Ovary (tissue), 9 donors: ENCODE results near the gene ERAL1. TPM values are rescaled to one million over a fixed set of nuclear protein-coding genes. Genes with fewer than 3 reads are reported as not detected.

Experiments
- DNase-seq, 5 donors: peaks; one replicate each; pipeline ENCODE4 v3.0.0-alpha.2; 2019 to 2020
- H3K27ac ChIP-seq, 2 donors: fragments of 200-600 bp; one replicate each; pipeline versions ENCODE4 v1.5.1 to v1.8.0; 2019 to 2022
- H3K27me3 ChIP-seq: fragments of 200-600 bp; one replicate; pipeline ENCODE4 v1.8.0; 2022
- H3K36me3 ChIP-seq: fragments of 200-600 bp; sonication (generic); one replicate; pipeline ENCODE4 v1.5.1; 2019
- H3K4me1 ChIP-seq: one replicate; pipeline ENCODE4 v1.8.1; 2013; ENCODE audit warnings: mild to moderate bottlenecking, moderate library complexity; ENCODE audit not compliant: insufficient read depth
- H3K4me3 ChIP-seq: fragments of 200-600 bp; sonication (generic); one replicate; pipeline ENCODE4 v1.5.1; 2017
- H3K9me3 ChIP-seq, 2 donors: fragments of 200-600 bp in 1 of 2; sonication (generic) in 1 of 2; one replicate each; pipeline versions ENCODE4 v1.5.1 to v1.8.1; 2013 to 2019; ENCODE audit warnings: mild to moderate bottlenecking in 1 of 2, moderate library complexity in 1 of 2
- CTCF ChIP-seq, 3 donors: fragments of 450-650 bp in 2 of 3; fragments of 200-600 bp in 1 of 3; IDR thresholded peaks; one replicate each; pipeline versions ENCODE4 v1.5.1 to v1.8.0; 2016 to 2022; ENCODE audit warnings: antibody characterized with exemption in 3 of 3, mild to moderate bottlenecking in 1 of 3
- EP300 ChIP-seq: sonication (generic); formaldehyde crosslinking; IDR thresholded peaks from one replicate; pipeline ENCODE4 v1.6.1; 2017; ENCODE audit warnings: antibody characterized with exemption
- POLR2A ChIP-seq: fragments of 450-650 bp; IDR thresholded peaks from one replicate; pipeline ENCODE4 v1.6.1; 2017; ENCODE audit warnings: antibody characterized with exemption, mild to moderate bottlenecking, moderate library complexity
- WGBS, 3 donors: extraction: QIAGEN DNeasy Blood & Tissue Kit in 1 of 3; methylation state at CpG; one replicate each; pipeline versions ENCODE4 v1.1.5 to v1.1.7; 2013 to 2017; 5-methylcytosine and 5-hydroxymethylcytosine counted together
- intact Hi-C, 4 donors: fragments of 100-400 bp; cut with DNase I; formaldehyde crosslinking; loops; one replicate each; pipeline versions ENCODE4 v1.11.0 to v1.15.1; 2022 to 2023
- polyA plus RNA-seq, 2 donors: library from polyadenylated mRNA; stranded (reverse); fragments of 200-250 nt in 1 of 2; fragments of 350-450 nt in 1 of 2; fragmentation: Illumina TruSeq in 1 of 2; extraction: RNeasy Lipid Tissue Mini Kit (QIAGEN cat#74804) in 1 of 2; gene quantifications; one replicate each; pipeline ENCODE4 v1.2.3, GENCODE V29; 2013 to 2014
- total RNA-seq, 7 donors: library from RNA; depleted of rRNA in 2 of 7; stranded (reverse); fragments of >200 nt in 2 of 7; fragmentation: NEBNext Ultra II Directional in 3 of 7; extraction: Animal tissue kit (Norgen Biotek cat#: 25700) in 3 of 7; gene quantifications; one replicate each; pipeline versions ENCODE4 v1.1.0 to v1.2.4, GENCODE V29; 2016 to 2023
- donor health status: DM: no; HTN: no; CAD: no; lungs with moderate emphysema.
- donor health status: DM: no; HTN: no; CAD: no.
- donor health status: Bipolar disorder and iron deficiency.
- donor health status: DM: yes; HTN: yes; CAD: no.
- donor health status: DM: no; HTN: no; CAD: no.
- donor health status: DM: yes; HTN: yes; CAD: no.

The ERAL1 gene
- total and polyA plus RNA-seq, 9 donors = 18.8 to 61.9 (median 28.9) TPM

GRCh38 chr17:28885951-28886350 is 31.1 kb downstream of the ERAL1 start:
- intact Hi-C loops = no loop called here
- 82 to 84% (median 83%) methylated on average over 9 to 10 of the region's 10 CpGs for WGBS, 3 donors
- H3K27me3 ChIP-seq = no peaks in the 10 kb centered on the region
- DNase-seq = no peak
- H3K9me3 ChIP-seq = no peaks in the 10 kb centered on the region
- H3K27ac ChIP-seq = no peak overlapping the region
- H3K4me3 ChIP-seq = no peak overlapping the region
- no peak for TF ChIP-seq CTCF (IDR thresholded peaks at IDR 0.05)
- TF ChIP-seq POLR2A = no peak
- TF ChIP-seq EP300 = no peak
- H3K4me1 ChIP-seq = no peaks in the 10 kb centered on the region
- H3K36me3 ChIP-seq = no peaks in the 10 kb centered on the region

- Histone ChIP-seq H3K27me3 (no peaks in the 10 kb centered on the region), H3K4me3 (no peak overlapping the region), H3K36me3 (no peaks in the 10 kb centered on the region), H3K4me1 (no peaks in the 10 kb centered on the region), H3K9me3 (no peaks in the 10 kb centered on the region), H3K27ac (no peak overlapping the region)
- TF ChIP-seq POLR2A (no peak), CTCF (IDR thresholded peaks at IDR 0.05) (no peak), EP300 (no peak)
- no peak for DNase-seq
- intact Hi-C loops = no loop called here
- 84 to 89% (median 87%) methylated on average over 12 of the region's 12 CpGs for WGBS, 3 donors
Measured at GRCh38 chr17:28887871-28888471, 33.2 kb downstream of the ERAL1 start.

- WGBS, 3 donors = 92 to 94% (median 93%) methylated on average over 7 of the region's 7 CpGs
- TF ChIP-seq CTCF (IDR thresholded peaks at IDR 0.05) (no peak), EP300 (no peak), POLR2A (no peak)
- Histone ChIP-seq H3K27me3 (no peaks in the 10 kb centered on the region), H3K4me3 (no peak overlapping the region), H3K4me1 (no peaks in the 10 kb centered on the region), H3K36me3 (no peaks in the 10 kb centered on the region), H3K9me3 (no peaks in the 10 kb centered on the region), H3K27ac (no peak overlapping the region)
- DNase-seq = no peak
- intact Hi-C loops = no loop called here
Measured at GRCh38 chr17:28888832-28889231, 34.0 kb downstream of the ERAL1 start.

- intact Hi-C loops = loop anchor here in 1 of 4 donors (10.0 kb wide), 1 partner anchor 165 kb away; the partner anchor contains the start of genes NEK8 and TLCD1
- H3K4me1 ChIP-seq = no peaks in the 10 kb centered on the region
- no peaks in the 10 kb centered on the region for H3K36me3 ChIP-seq
- no peak overlapping the region for H3K4me3 ChIP-seq
- TF ChIP-seq EP300 = no peak
- TF ChIP-seq CTCF (IDR thresholded peaks at IDR 0.05) = no peak
- TF ChIP-seq POLR2A = no peak
- H3K9me3 ChIP-seq = no peaks in the 10 kb centered on the region
- 81 to 90% (median 83%) methylated on average over 5 of the region's 5 CpGs for WGBS, 3 donors
- no peak overlapping the region for H3K27ac ChIP-seq
- DNase-seq = no peak
- H3K27me3 ChIP-seq = no peaks in the 10 kb centered on the region
Measured at GRCh38 chr17:28889996-28890395, 35.2 kb downstream of the ERAL1 start.
